HEK293 (cell line): Measurements from ENCODE around the gene DSE.

ENCODE experiments used
- CTCF ChIA-PET: fragments of 350-600 bp; formaldehyde crosslinking; extraction: SDS; loops from one replicate; lab custom pipeline; 2021; ENCODE audit warnings: antibody characterized with exemption; lab: Yijun Ruan, JAX
- POLR2A ChIA-PET: fragments of 300-600 bp; formaldehyde crosslinking; extraction: SDS; loops from one replicate; lab custom pipeline; 2020; ENCODE audit warnings: antibody characterized with exemption, inconsistent platforms; lab: Yijun Ruan, JAX
- H3K27ac ChIP-seq: fragments of 200-500 bp; sonication (Bioruptor generic); 2 replicates; pipeline ENCODE4 v1.5.1; 2014; ENCODE audit warnings: low read depth, low read length, control low read depth, inconsistent platforms; ENCODE audit errors: extremely low read depth
- H3K36me3 ChIP-seq, 2 experiments: fragments of 200-500 bp in 1 of 2; sonication (Bioruptor generic) in 1 of 2; 1 replicate in 1 of 2; 2 replicates in 1 of 2; pipeline ENCODE4 v1.5.1; 2014 to 2017; ENCODE audit warnings: inconsistent platforms in 2 of 2, low read length in 2 of 2; ENCODE audit not compliant: control insufficient read depth in 2 of 2, insufficient read depth in 1 of 2
- H3K4me1 ChIP-seq: fragments of 200-500 bp; sonication (Bioruptor generic); 2 replicates; pipeline ENCODE4 v1.5.1; 2014; ENCODE audit warnings: mild to moderate bottlenecking, low read length, inconsistent platforms; ENCODE audit not compliant: control insufficient read depth, insufficient read depth
- H3K4me3 ChIP-seq: 2 replicates; pipeline ENCODE4 v1.5.1; 2011; ENCODE audit warnings: low read depth, mild to moderate bottlenecking, control low read depth, low read length, moderate library complexity
- H3K9me3 ChIP-seq: fragments of 200-500 bp; sonication (Bioruptor generic); 2 replicates; pipeline ENCODE4 v1.5.1; 2014; ENCODE audit warnings: low read depth, low read length, inconsistent platforms; ENCODE audit not compliant: control insufficient read depth, insufficient read depth
- GLI2 ChIP-seq: fragments of 450-650 bp; formaldehyde crosslinking; IDR thresholded peaks from 2 replicates; pipeline ENCODE4; 2017; ENCODE audit warnings: missing biosample characterization, missing genetic modification characterization, low read depth, borderline replicate concordance
- KLF10 ChIP-seq: fragments of 450-650 bp; IDR thresholded peaks from 2 replicates; pipeline ENCODE4 v1.5.1; 2018; ENCODE audit warnings: missing biosample characterization, mild to moderate bottlenecking, missing genetic modification characterization
- MZF1 ChIP-seq: fragments of 450-650 bp; formaldehyde crosslinking; IDR thresholded peaks from 2 replicates; pipeline ENCODE4 v1.5.1; 2017; ENCODE audit warnings: missing biosample characterization, missing genetic modification characterization, borderline replicate concordance
- PRDM6 ChIP-seq: fragments of 450-650 bp; formaldehyde crosslinking; IDR thresholded peaks from 2 replicates; pipeline ENCODE4 v1.5.1; 2017; ENCODE audit warnings: missing biosample characterization, missing genetic modification characterization
- SALL2 ChIP-seq: fragments of 450-650 bp; formaldehyde crosslinking; IDR thresholded peaks from 2 replicates; pipeline ENCODE4 v1.5.0; 2017; ENCODE audit warnings: missing biosample characterization, mild to moderate bottlenecking, missing genetic modification characterization, borderline replicate concordance
- ZBTB11 ChIP-seq: fragments of 450-650 bp; formaldehyde crosslinking; conservative IDR thresholded peaks from 2 replicates; pipeline ENCODE4 v1.5.1; 2016; ENCODE audit warnings: low read depth, missing biosample characterization, missing genetic modification characterization
- ZFP41 ChIP-seq: fragments of 450-650 bp; formaldehyde crosslinking; IDR thresholded peaks from 2 replicates; pipeline ENCODE4 v1.5.1; 2016; ENCODE audit warnings: missing biosample characterization, missing genetic modification characterization, borderline replicate concordance
- ZFP69B ChIP-seq: fragments of 450-650 bp; formaldehyde crosslinking; IDR thresholded peaks from 2 replicates; pipeline ENCODE4 v1.5.1; 2016; ENCODE audit warnings: missing biosample characterization, missing genetic modification characterization
- ZNF202 ChIP-seq: fragments of 450-650 bp; formaldehyde crosslinking; IDR thresholded peaks from 2 replicates; pipeline ENCODE4 v1.5.1; 2016; ENCODE audit warnings: missing biosample characterization, missing genetic modification characterization, borderline replicate concordance
- ZNF266 ChIP-seq: fragments of 450-650 bp; formaldehyde crosslinking; IDR thresholded peaks from 2 replicates; pipeline ENCODE4 v1.5.1; 2016; ENCODE audit warnings: missing biosample characterization, missing genetic modification characterization, low read depth
- ZNF501 ChIP-seq: fragments of 450-650 bp; formaldehyde crosslinking; IDR thresholded peaks from 2 replicates; pipeline ENCODE4 v1.5.1; 2016; ENCODE audit warnings: missing biosample characterization, missing genetic modification characterization
- ZNF560 ChIP-seq: fragments of 450-650 bp; formaldehyde crosslinking; IDR thresholded peaks from 2 replicates; pipeline ENCODE4 v1.5.1; 2017; ENCODE audit warnings: missing biosample characterization, missing genetic modification characterization, borderline replicate concordance
- ZNF600 ChIP-seq: fragments of 450-650 bp; formaldehyde crosslinking; IDR thresholded peaks from 2 replicates; pipeline ENCODE4 v1.5.1; 2016; ENCODE audit warnings: missing biosample characterization, missing genetic modification characterization
- ZNF621 ChIP-seq: fragments of 450-650 bp; formaldehyde crosslinking; IDR thresholded peaks from 2 replicates; pipeline ENCODE4 v1.5.1; 2017; ENCODE audit warnings: missing biosample characterization, missing genetic modification characterization
- ZNF692 ChIP-seq: fragments of 450-650 bp; formaldehyde crosslinking; IDR thresholded peaks from 2 replicates; pipeline ENCODE4 v1.5.1; 2016; ENCODE audit warnings: missing biosample characterization, missing genetic modification characterization
- ZNF785 ChIP-seq: fragments of 450-650 bp; formaldehyde crosslinking; IDR thresholded peaks from 2 replicates; pipeline ENCODE4 v1.5.1; 2016; ENCODE audit warnings: missing biosample characterization, missing genetic modification characterization
- ZNF792 ChIP-seq: fragments of 450-650 bp; formaldehyde crosslinking; IDR thresholded peaks from 2 replicates; pipeline ENCODE4 v1.5.1; 2016; ENCODE audit warnings: missing biosample characterization, missing genetic modification characterization
- ZNF830 ChIP-seq: fragments of 450-650 bp; IDR thresholded peaks from 2 replicates; pipeline ENCODE4 v1.5.0; 2018; ENCODE audit warnings: missing biosample characterization, missing genetic modification characterization, low read depth, mild to moderate bottlenecking, moderate library complexity
- ZSCAN23 ChIP-seq: fragments of 450-650 bp; formaldehyde crosslinking; IDR thresholded peaks from 2 replicates; pipeline ENCODE4 v1.5.1; 2016; ENCODE audit warnings: missing biosample characterization, missing genetic modification characterization
- TF ChIP-seq, protein P1 (sequence below): fragments of 450-650 bp; formaldehyde crosslinking; IDR thresholded peaks from 2 replicates; pipeline ENCODE4 v1.5.1; 2016; ENCODE audit warnings: missing biosample characterization, missing genetic modification characterization, low read depth
- TF ChIP-seq, protein P2 (sequence below): fragments of 450-650 bp; formaldehyde crosslinking; IDR thresholded peaks from 2 replicates; pipeline ENCODE4 v1.5.1; 2017; ENCODE audit warnings: missing biosample characterization, missing genetic modification characterization
- TF ChIP-seq, protein P3 (sequence below): fragments of 450-650 bp; formaldehyde crosslinking; IDR thresholded peaks from 2 replicates; pipeline ENCODE4 v1.5.1; 2016; ENCODE audit warnings: missing biosample characterization, missing genetic modification characterization

The DSE gene

DNA sequence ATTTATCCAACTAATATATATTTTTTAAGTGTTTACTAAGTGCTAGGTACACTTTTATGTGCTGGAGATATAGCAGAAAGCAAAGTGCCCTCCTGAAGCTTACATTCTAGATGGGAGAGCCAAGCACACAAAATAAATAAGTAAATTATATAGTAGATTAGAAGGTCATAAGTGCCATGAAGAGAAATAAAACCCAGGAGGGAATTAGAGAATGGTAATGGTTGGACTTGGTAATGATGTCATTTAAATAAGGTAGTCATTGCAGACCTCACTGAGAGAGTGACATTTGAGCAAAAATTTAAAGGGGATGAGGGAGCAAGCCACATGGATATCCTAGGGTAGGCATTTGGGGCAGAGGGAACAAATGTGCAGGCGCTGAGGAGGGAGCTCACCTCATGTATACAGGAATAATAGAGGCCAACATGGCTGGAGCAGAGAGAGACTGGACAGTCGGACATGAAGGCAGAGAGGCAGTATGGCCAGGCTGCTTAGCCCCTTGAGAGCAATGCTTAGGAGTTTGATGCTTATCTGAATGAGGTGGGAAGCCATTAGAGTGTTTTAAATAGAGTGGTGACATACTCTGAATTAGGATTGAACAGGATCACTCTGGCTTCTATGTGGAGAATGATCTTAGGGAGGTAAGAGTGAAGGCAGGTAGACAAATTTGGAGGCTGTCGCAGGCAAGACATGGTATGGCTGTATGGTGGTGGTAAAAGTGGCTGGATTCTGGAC is 14.1 kb downstream of the DSE start:
- ChIA-PET CTCF (interaction anchor here (1.6 kb wide), 1 partner anchor 97 kb away, joined by 4 read pairs; no protein-coding TSS in a partner anchor), POLR2A (interaction anchor here (1.2 kb wide), 1 partner anchor 14 kb away, joined by 3 read pairs; the partner anchor contains the start of gene DSE)
- TF ChIP-seq ZFP69B (peak; percentile 50; the same call in 1 of the 2 replicates), KLF10 (tag by site-specific recombination) (no peak), ZFP41 (tag by site-specific recombination) (no peak), SALL2 (tag by site-specific recombination) (no peak), ZSCAN23 (tag by site-specific recombination) (no peak), GLI2 (tag by site-specific recombination) (no peak), ZBTB11 (tag by site-specific recombination) (no peak), PRDM6 (tag by site-specific recombination) (peak; percentile 32; the same call in 1 of the 2 replicates), MZF1 (tag by site-specific recombination) (peak; percentile 73; the same call in 1 of the 2 replicates), ZNF501 (tag by site-specific recombination) (no peak), ZNF621 (tag by site-specific recombination) (no peak), ZNF830 (no peak), ZNF266 (tag by site-specific recombination) (no peak), ZNF600 (tag by site-specific recombination) (peak; percentile 69; the same call in 1 of the 2 replicates), ZNF202 (tag by site-specific recombination) (no peak), ZNF792 (no peak), ZNF560 (tag by site-specific recombination) (no peak), ZNF785 (tag by site-specific recombination) (no peak), ZNF692 (peak; percentile 71)
- TF ChIP-seq, protein P1, sequence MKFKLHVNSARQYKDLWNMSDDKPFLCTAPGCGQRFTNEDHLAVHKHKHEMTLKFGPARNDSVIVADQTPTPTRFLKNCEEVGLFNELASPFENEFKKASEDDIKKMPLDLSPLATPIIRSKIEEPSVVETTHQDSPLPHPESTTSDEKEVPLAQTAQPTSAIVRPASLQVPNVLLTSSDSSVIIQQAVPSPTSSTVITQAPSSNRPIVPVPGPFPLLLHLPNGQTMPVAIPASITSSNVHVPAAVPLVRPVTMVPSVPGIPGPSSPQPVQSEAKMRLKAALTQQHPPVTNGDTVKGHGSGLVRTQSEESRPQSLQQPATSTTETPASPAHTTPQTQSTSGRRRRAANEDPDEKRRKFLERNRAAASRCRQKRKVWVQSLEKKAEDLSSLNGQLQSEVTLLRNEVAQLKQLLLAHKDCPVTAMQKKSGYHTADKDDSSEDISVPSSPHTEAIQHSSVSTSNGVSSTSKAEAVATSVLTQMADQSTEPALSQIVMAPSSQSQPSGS (tag by site-specific recombination), result peak; percentile 95
- TF ChIP-seq, protein P2, sequence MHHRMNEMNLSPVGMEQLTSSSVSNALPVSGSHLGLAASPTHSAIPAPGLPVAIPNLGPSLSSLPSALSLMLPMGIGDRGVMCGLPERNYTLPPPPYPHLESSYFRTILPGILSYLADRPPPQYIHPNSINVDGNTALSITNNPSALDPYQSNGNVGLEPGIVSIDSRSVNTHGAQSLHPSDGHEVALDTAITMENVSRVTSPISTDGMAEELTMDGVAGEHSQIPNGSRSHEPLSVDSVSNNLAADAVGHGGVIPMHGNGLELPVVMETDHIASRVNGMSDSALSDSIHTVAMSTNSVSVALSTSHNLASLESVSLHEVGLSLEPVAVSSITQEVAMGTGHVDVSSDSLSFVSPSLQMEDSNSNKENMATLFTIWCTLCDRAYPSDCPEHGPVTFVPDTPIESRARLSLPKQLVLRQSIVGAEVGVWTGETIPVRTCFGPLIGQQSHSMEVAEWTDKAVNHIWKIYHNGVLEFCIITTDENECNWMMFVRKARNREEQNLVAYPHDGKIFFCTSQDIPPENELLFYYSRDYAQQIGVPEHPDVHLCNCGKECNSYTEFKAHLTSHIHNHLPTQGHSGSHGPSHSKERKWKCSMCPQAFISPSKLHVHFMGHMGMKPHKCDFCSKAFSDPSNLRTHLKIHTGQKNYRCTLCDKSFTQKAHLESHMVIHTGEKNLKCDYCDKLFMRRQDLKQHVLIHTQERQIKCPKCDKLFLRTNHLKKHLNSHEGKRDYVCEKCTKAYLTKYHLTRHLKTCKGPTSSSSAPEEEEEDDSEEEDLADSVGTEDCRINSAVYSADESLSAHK, result no peak
- TF ChIP-seq, protein P3, sequence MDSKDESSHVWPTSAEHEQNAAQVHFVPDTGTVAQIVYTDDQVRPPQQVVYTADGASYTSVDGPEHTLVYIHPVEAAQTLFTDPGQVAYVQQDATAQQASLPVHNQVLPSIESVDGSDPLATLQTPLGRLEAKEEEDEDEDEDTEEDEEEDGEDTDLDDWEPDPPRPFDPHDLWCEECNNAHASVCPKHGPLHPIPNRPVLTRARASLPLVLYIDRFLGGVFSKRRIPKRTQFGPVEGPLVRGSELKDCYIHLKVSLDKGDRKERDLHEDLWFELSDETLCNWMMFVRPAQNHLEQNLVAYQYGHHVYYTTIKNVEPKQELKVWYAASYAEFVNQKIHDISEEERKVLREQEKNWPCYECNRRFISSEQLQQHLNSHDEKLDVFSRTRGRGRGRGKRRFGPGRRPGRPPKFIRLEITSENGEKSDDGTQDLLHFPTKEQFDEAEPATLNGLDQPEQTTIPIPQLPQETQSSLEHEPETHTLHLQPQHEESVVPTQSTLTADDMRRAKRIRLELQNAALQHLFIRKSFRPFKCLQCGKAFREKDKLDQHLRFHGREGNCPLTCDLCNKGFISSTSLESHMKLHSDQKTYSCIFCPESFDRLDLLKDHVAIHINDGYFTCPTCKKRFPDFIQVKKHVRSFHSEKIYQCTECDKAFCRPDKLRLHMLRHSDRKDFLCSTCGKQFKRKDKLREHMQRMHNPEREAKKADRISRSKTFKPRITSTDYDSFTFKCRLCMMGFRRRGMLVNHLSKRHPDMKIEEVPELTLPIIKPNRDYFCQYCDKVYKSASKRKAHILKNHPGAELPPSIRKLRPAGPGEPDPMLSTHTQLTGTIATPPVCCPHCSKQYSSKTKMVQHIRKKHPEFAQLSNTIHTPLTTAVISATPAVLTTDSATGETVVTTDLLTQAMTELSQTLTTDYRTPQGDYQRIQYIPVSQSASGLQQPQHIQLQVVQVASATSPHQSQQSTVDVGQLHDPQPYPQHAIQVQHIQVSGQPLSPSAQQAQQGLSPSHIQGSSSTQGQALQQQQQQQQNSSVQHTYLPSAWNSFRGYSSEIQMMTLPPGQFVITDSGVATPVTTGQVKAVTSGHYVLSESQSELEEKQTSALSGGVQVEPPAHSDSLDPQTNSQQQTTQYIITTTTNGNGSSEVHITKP, result no peak; the same call in 1 of the 2 replicates

More for the DNA sequence above, 14.1 kb downstream of the DSE start:
- Histone ChIP-seq H3K27ac (peak overlapping the region; percentile 18; the same call in 1 of the 2 replicates), H3K4me1 (peaks cover 36% of the 10 kb centered on the region), H3K36me3 (no peaks in the 10 kb centered on the region), H3K4me3 (no peak overlapping the region), H3K9me3 (no peaks in the 10 kb centered on the region)
